H1 (cell line): ENCODE results near the gene RAD51B. TPM values are rescaled to one million over a fixed set of nuclear protein-coding genes. Genes with fewer than 3 reads are reported as not detected.

Source experiments
- CTCF ChIA-PET: fragments of 300-600 bp; sonication (Branson Sonifier 250); formaldehyde crosslinking; loops from one replicate; lab custom pipeline; 2021; ENCODE audit not compliant: partially characterized antibody; lab: Charles Lee
- POLR2A ChIA-PET: fragments of 300-600 bp; sonication (Branson Sonifier 250); formaldehyde crosslinking; loops from one replicate; lab custom pipeline; 2021; ENCODE audit warnings: inconsistent platforms; ENCODE audit not compliant: partially characterized antibody; lab: Charles Lee
- DNase-seq, 2 experiments: peaks; one replicate each; pipeline versions ENCODE4 v3.0.0 to v3.0.0-alpha.2; 2010 to 2022; ENCODE audit warnings: low spot score in 2 of 2, low read depth in 1 of 2, mixed read lengths in 1 of 2
- FAIRE-seq: peaks from 2 replicates; lab custom pipeline; 2011; peaks lifted over from hg19 to GRCh38; lab: Jason Lieb, UNC
- H2AFZ ChIP-seq: 2 replicates; pipeline ENCODE4 v1.8.1; 2012; ENCODE audit warnings: low read length, inconsistent platforms
- H2AK5ac ChIP-seq: 2 replicates; pipeline ENCODE4 v1.6.1; 2013; ENCODE audit warnings: low read depth, low read length
- H2BK120ac ChIP-seq: replicated peaks from 2 replicates; pipeline ENCODE3; 2013; ENCODE audit warnings: low read depth, low read length, inconsistent platforms
- H2BK12ac ChIP-seq: 2 replicates; pipeline ENCODE4 v1.6.1; 2013; ENCODE audit warnings: low read depth, low read length
- H2BK15ac ChIP-seq: 2 replicates; pipeline ENCODE4 v1.6.1; 2013; ENCODE audit warnings: low read length
- H2BK20ac ChIP-seq: 2 replicates; pipeline ENCODE4 v1.6.1; 2013; ENCODE audit warnings: low read length
- H2BK5ac ChIP-seq: 2 replicates; pipeline ENCODE4 v1.6.1; 2013; ENCODE audit warnings: low read depth, low read length
- H3K14ac ChIP-seq: 2 replicates; pipeline ENCODE4 v1.6.1; 2013; ENCODE audit warnings: inconsistent platforms; ENCODE audit not compliant: insufficient read length
- H3K18ac ChIP-seq: 2 replicates; pipeline ENCODE4 v1.6.1; 2013; ENCODE audit warnings: low read length; ENCODE audit errors: extremely low read depth
- H3K23ac ChIP-seq: 2 replicates; pipeline ENCODE4 v1.6.1; 2013; ENCODE audit warnings: inconsistent platforms; ENCODE audit not compliant: insufficient read length
- H3K23me2 ChIP-seq: 2 replicates; pipeline ENCODE4 v1.6.1; 2013; ENCODE audit warnings: low read depth, low read length
- H3K27ac ChIP-seq: 2 replicates; pipeline ENCODE4 v1.6.1; 2011; ENCODE audit warnings: low read depth, low read length, inconsistent platforms
- H3K27me3 ChIP-seq, 4 experiments: replicated peaks in 1 of 4; 1 replicate in 1 of 4; 2 replicates in 3 of 4; pipeline versions ENCODE4 v1.6.1 to v1.8.1; 2011 to 2013; ENCODE audit warnings: low read length in 3 of 4, mild to moderate bottlenecking in 3 of 4, inconsistent platforms in 2 of 4, mixed read lengths in 2 of 4, moderate library complexity in 1 of 4; ENCODE audit not compliant: control insufficient read depth in 3 of 4, insufficient read depth in 3 of 4; ENCODE audit errors: extremely low read depth in 1 of 4
- H3K36me3 ChIP-seq, 4 experiments: 2 replicates each; pipeline versions ENCODE4 v1.6.1 to v1.8.1; 2011 to 2013; ENCODE audit warnings: mild to moderate bottlenecking in 4 of 4, low read length in 3 of 4, moderate library complexity in 2 of 4, control low read depth in 1 of 4, inconsistent platforms in 1 of 4; ENCODE audit not compliant: insufficient read depth in 4 of 4, control insufficient read depth in 2 of 4
- H3K4ac ChIP-seq: replicated peaks from 2 replicates; pipeline ENCODE3; 2013; ENCODE audit warnings: low read length, low read depth, mixed read lengths, inconsistent platforms; ENCODE audit not compliant: insufficient read length
- H3K4me1 ChIP-seq, 4 experiments: replicated peaks in 1 of 4; 1 replicate in 1 of 4; 2 replicates in 3 of 4; pipeline versions ENCODE4 v1.6.1 to v1.8.1; 2011 to 2013; ENCODE audit warnings: low read length in 3 of 4, inconsistent platforms in 2 of 4, mixed read lengths in 1 of 4; ENCODE audit not compliant: insufficient read depth in 4 of 4, control insufficient read depth in 3 of 4
- H3K4me2 ChIP-seq, 2 experiments: 2 replicates each; pipeline versions ENCODE4 v1.6.1 to v1.8.1; 2011 to 2013; ENCODE audit warnings: low read depth in 2 of 2, low read length in 2 of 2, control low read depth in 1 of 2, inconsistent platforms in 1 of 2, mild to moderate bottlenecking in 1 of 2; ENCODE audit not compliant: insufficient read depth in 1 of 2
- H3K4me3 ChIP-seq, 4 experiments: fragments of 200-600, 300-600 bp in 1 of 4; sonication (generic), shearing (Covaris generic), sonication (Bioruptor Twin) in 1 of 4; 2 replicates each; pipeline versions ENCODE4 v1.5.1 to v1.8.1; 2011 to 2016; ENCODE audit warnings: low read length in 4 of 4, low read depth in 3 of 4, control low read depth in 2 of 4, inconsistent platforms in 2 of 4, mild to moderate bottlenecking in 2 of 4, mixed read lengths in 1 of 4, moderate library complexity in 1 of 4; ENCODE audit not compliant: insufficient read depth in 2 of 4; ENCODE audit errors: extremely low read depth in 1 of 4
- H3K56ac ChIP-seq: replicated peaks from 2 replicates; pipeline ENCODE3; 2013; ENCODE audit warnings: low read depth, mild to moderate bottlenecking, mixed read lengths, low read length, inconsistent platforms; ENCODE audit not compliant: insufficient read length
- H3K79me1 ChIP-seq: 2 replicates; pipeline ENCODE4 v1.6.1; 2013; ENCODE audit warnings: low read depth, low read length, control low read depth
- H3K79me2 ChIP-seq, 2 experiments: 2 replicates each; pipeline versions ENCODE4 v1.6.1 to v1.8.1; 2012 to 2013; ENCODE audit warnings: low read length in 2 of 2, mild to moderate bottlenecking in 2 of 2, inconsistent platforms in 1 of 2; ENCODE audit not compliant: insufficient read depth in 2 of 2, control insufficient read depth in 1 of 2
- H3K9ac ChIP-seq, 4 experiments: replicated peaks in 1 of 4; 1 replicate in 1 of 4; 2 replicates in 3 of 4; pipeline versions ENCODE4 v1.6.1 to v1.8.1; 2011 to 2013; ENCODE audit warnings: low read depth in 3 of 4, low read length in 3 of 4, control low read depth in 2 of 4, mild to moderate bottlenecking in 2 of 4, moderate library complexity in 2 of 4, inconsistent platforms in 1 of 4; ENCODE audit errors: extremely low read depth in 1 of 4
- H3K9me3 ChIP-seq, 2 experiments: 2 replicates each; pipeline versions ENCODE4 v1.6.1 to v1.8.1; 2012 to 2013; ENCODE audit warnings: mild to moderate bottlenecking in 2 of 2, moderate library complexity in 2 of 2, control low read depth in 1 of 2, inconsistent platforms in 1 of 2, low read depth in 1 of 2, low read length in 1 of 2, mixed read lengths in 1 of 2; ENCODE audit not compliant: insufficient read depth in 2 of 2
- H4K20me1 ChIP-seq, 2 experiments: replicated peaks in 1 of 2; 2 replicates each; pipeline versions ENCODE3 to v1.8.1; 2011 to 2013; ENCODE audit warnings: inconsistent platforms in 2 of 2, low read length in 2 of 2, mild to moderate bottlenecking in 1 of 2; ENCODE audit not compliant: insufficient read depth in 2 of 2, control insufficient read depth in 1 of 2
- H4K5ac ChIP-seq: 2 replicates; pipeline ENCODE4 v1.6.1; 2013; ENCODE audit warnings: low read length, low read depth, mixed read lengths, inconsistent platforms; ENCODE audit not compliant: insufficient read length
- H4K8ac ChIP-seq: 2 replicates; pipeline ENCODE4 v1.8.0; 2013; ENCODE audit warnings: mild to moderate bottlenecking, moderate library complexity, low read length, inconsistent platforms; ENCODE audit not compliant: insufficient read depth; ENCODE audit errors: extremely low read depth
- H4K91ac ChIP-seq: replicated peaks from 2 replicates; pipeline ENCODE3; 2013; ENCODE audit warnings: low read length, mixed read lengths, inconsistent platforms; ENCODE audit not compliant: insufficient read length
- KDM4A ChIP-seq: IDR thresholded peaks from one replicate; pipeline ENCODE4 v1.7.1; 2012; ENCODE audit warnings: low read depth, mild to moderate bottlenecking, moderate library complexity, low read length, inconsistent platforms; ENCODE audit not compliant: severe bottlenecking
- POLR2AphosphoS5 ChIP-seq: IDR thresholded peaks from 2 replicates; pipeline ENCODE4 v1.6.1; 2011; ENCODE audit warnings: low read depth, low read length
- RAD21 ChIP-seq, 2 experiments: IDR thresholded peaks in 1 of 2; conservative IDR thresholded peaks in 1 of 2; 2 replicates each; pipeline ENCODE4 v1.6.1; 2011; ENCODE audit warnings: low read depth in 2 of 2, low read length in 2 of 2, improper control_type of control experiment in 1 of 2, inconsistent platforms in 1 of 2, mild to moderate bottlenecking in 1 of 2, moderate library complexity in 1 of 2
- RNF2 ChIP-seq: fragments of 200-900, 300-1000 bp; sonication (generic); IDR thresholded peaks from 2 replicates; pipeline ENCODE4 v1.7.1; 2016; ENCODE audit warnings: borderline replicate concordance, low read depth, mild to moderate bottlenecking, antibody characterized with exemption, low read length; ENCODE audit not compliant: poor library complexity, severe bottlenecking; ENCODE audit errors: missing control alignments
- SIRT6 ChIP-seq: IDR thresholded peaks from one replicate; pipeline ENCODE4 v1.7.1; 2012; ENCODE audit warnings: low read length, inconsistent platforms
- SIX5 ChIP-seq: IDR thresholded peaks from 2 replicates; pipeline ENCODE4 v1.6.1; 2011; ENCODE audit warnings: mild to moderate bottlenecking, low read depth, low read length
- SP4 ChIP-seq: IDR thresholded peaks from 2 replicates; pipeline ENCODE4 v1.6.1; 2012; ENCODE audit warnings: low read length, inconsistent platforms
- SRF ChIP-seq: IDR thresholded peaks from 2 replicates; pipeline ENCODE4 v1.6.1; 2011; ENCODE audit warnings: mild to moderate bottlenecking, low read depth, low read length, moderate library complexity
- TAF1 ChIP-seq: IDR thresholded peaks from 2 replicates; pipeline ENCODE4 v1.6.1; 2011; ENCODE audit warnings: mild to moderate bottlenecking, low read depth, low read length
- WGBS, 2 experiments: shearing (Covaris generic) in 1 of 2; methylation state at CpG; one replicate each; pipeline versions ENCODE4 v1.1.6 to v1.1.7; 2013 to 2015; ENCODE audit warnings: low lambda C conversion rate in 2 of 2, mixed read lengths in 2 of 2, inconsistent platforms in 1 of 2, low coverage in 1 of 2, missing lambda C conversion rate in 1 of 2; ENCODE audit not compliant: insufficient replicate concordance in 2 of 2, insufficient coverage in 1 of 2, insufficient read length in 1 of 2; ENCODE audit errors: extremely low coverage in 1 of 2, missing lambda C conversion rate in 1 of 2; 5-methylcytosine and 5-hydroxymethylcytosine counted together
- polyA plus RNA-seq, 7 experiments: library from polyadenylated mRNA; depleted of rRNA in 3 of 7; stranded (reverse) in 5 of 7; unstranded in 2 of 7; fragments of >200 nt in 5 of 7; fragments of 200-250 nt in 2 of 7; gene quantifications; 1 replicate in 5 of 7; 2 replicates in 1 of 7; 4 replicates in 1 of 7; pipeline versions ENCODE4 v1.2.1 to v1.2.3, GENCODE V29; 2011 to 2013; ENCODE audit warnings: missing spikeins in 2 of 7, mixed read lengths in 2 of 7
- total RNA-seq: library from RNA; stranded (reverse); fragmentation: NEBNext Ultra II Directional; extraction: Animal tissue kit (Norgen Biotek cat#: 25700); gene quantifications from 2 replicates; pipeline ENCODE4 v1.2.1, GENCODE V29; 2021
- TF ChIP-seq, protein P1 (sequence below): IDR thresholded peaks from 2 replicates; pipeline ENCODE4 v1.6.1; 2012; ENCODE audit warnings: low read length, inconsistent platforms

The RAD51B gene
- total and polyA plus RNA-seq, 2 of the 8 experiments (the other 6 are each of a cell fraction or from before 2014, with no cell fraction given) = 3.9 to 14.9 TPM

DNA sequence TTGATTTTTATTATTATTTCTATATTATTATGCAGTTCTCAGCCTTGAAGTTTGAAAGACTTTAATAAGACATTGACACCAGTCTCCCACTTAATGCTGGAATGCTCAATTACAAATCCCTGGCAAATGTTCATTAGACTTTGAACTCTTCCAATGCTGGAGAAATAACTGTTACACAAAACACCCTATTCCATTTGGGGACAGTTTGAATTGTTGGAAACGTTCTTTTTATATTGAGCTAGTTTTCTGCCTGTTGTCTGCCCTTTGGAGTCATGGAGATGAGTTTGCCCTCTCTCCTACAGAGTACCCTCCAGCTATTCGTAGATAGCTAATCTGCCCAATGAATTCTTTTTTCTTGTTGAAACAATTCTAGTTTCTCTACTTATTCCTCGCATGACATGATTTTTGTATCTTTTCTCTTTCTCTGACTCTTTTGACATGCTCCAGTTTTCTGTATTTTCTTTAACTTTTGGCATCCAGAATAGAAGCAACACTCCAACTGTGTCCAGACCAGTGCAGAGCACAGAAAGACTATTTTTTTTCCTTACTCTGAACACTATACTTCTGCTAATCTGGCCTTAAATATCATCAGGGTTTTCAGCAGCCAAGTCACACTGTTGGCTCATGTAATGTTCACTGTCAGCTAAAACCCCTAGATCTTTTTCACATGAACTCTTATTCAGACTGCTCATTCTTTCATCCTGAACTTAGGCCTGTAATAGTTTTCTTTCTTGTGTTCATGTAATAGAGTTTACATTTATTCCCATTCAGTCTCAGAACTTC, 379.3 kb downstream of the RAD51B start:
- H2AFZ ChIP-seq = no peak overlapping the region; the same call in 1 of the 2 replicates
- no peak overlapping the region for H4K8ac ChIP-seq
- DNase-seq (no peak), FAIRE-seq (peak; percentile 70)
- no peaks in the 10 kb centered on the region for H4K20me1 ChIP-seq
- no peak overlapping the region for H4K91ac ChIP-seq
- no peak overlapping the region for H2BK20ac ChIP-seq
- H3K4me3 ChIP-seq = no peak overlapping the region
- H3K18ac ChIP-seq = no peak overlapping the region
- no peak overlapping the region for H2BK12ac ChIP-seq
- H3K56ac ChIP-seq = no peak overlapping the region
- H3K4me2 ChIP-seq = peak overlapping the region in 1 of 2 experiments; percentile 39; a peak in 1 of 4 replicates
- H3K27ac ChIP-seq = no peak overlapping the region
- ChIA-PET POLR2A (interaction anchor here (0.8 kb wide), 1 partner anchor 594 kb away, joined by 3 read pairs; the partner anchor contains the start of gene ZFP36L1), CTCF (interaction anchor here (0.9 to 1.0 kb wide), 2 partner anchors 25 to 65 kb away, joined by 3 read pairs; no protein-coding TSS in a partner anchor)
- H2BK15ac ChIP-seq = no peak overlapping the region
- WGBS, 2 experiments = 81% methylated on average over 3 of the region's 3 CpGs; no CpG with 5 or more reads in 1 of the 2 experiments
- no peak overlapping the region for H2BK5ac ChIP-seq
- no peaks in the 10 kb centered on the region for H3K79me2 ChIP-seq
- no peak overlapping the region for H3K14ac ChIP-seq
- H3K36me3 ChIP-seq = no peaks in the 10 kb centered on the region
- no peak overlapping the region for H2AK5ac ChIP-seq
- H3K27me3 ChIP-seq = no peaks in the 10 kb centered on the region
- no peak overlapping the region for H3K4ac ChIP-seq
- H3K4me1 ChIP-seq = peaks cover 0 to 12% (median 8%) of the 10 kb centered on the region in 4 experiments; a peak in 4 of 7 replicates
- no peak overlapping the region for H3K9ac ChIP-seq
- H3K9me3 ChIP-seq = no peaks in the 10 kb centered on the region
- H3K23me2 ChIP-seq = no peaks in the 10 kb centered on the region
- H3K23ac ChIP-seq = no peak overlapping the region
- H2BK120ac ChIP-seq = peak overlapping the region; percentile 65
- H4K5ac ChIP-seq = no peak overlapping the region
- H3K79me1 ChIP-seq = no peaks in the 10 kb centered on the region
- TF ChIP-seq, protein P1, sequence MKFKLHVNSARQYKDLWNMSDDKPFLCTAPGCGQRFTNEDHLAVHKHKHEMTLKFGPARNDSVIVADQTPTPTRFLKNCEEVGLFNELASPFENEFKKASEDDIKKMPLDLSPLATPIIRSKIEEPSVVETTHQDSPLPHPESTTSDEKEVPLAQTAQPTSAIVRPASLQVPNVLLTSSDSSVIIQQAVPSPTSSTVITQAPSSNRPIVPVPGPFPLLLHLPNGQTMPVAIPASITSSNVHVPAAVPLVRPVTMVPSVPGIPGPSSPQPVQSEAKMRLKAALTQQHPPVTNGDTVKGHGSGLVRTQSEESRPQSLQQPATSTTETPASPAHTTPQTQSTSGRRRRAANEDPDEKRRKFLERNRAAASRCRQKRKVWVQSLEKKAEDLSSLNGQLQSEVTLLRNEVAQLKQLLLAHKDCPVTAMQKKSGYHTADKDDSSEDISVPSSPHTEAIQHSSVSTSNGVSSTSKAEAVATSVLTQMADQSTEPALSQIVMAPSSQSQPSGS = no peak
- TF ChIP-seq RAD21 (IDR thresholded peaks at IDR 0.05 in 1 of 2, conservative IDR thresholded peaks at IDR 0.05 in 1 of 2; ENCODE audit: low read depth in 2 of 2, low read length in 2 of 2) = no peak
- TF ChIP-seq RNF2 = no peak
- TF ChIP-seq SRF = no peak
- no peak for TF ChIP-seq TAF1
- TF ChIP-seq SIRT6 = no peak
- TF ChIP-seq POLR2AphosphoS5 = no peak
- TF ChIP-seq KDM4A = no peak
- no peak for TF ChIP-seq SIX5
- no peak for TF ChIP-seq SP4
